ENCODE measurements around the gene EMP1. TPM values are rescaled to one million over a fixed set of nuclear protein-coding genes. Genes with fewer than 3 reads are reported as not detected.
"Not testable (repeated sequence)": the region's sequence is repeated elsewhere in the genome, so short reads cannot be mapped to it uniquely, and the experiment has no call there.

The EMP1 gene
- total RNA-seq, 1 experiment from 2014 or later = 193 TPM

- Mint-ChIP-seq H3K9me3 (ENCODE audit: unreplicated experiment) (no peaks in the 10 kb centered on the region), H3K36me3 (ENCODE audit: insufficient read depth, unreplicated experiment) (no peaks in the 10 kb centered on the region), H3K4me1 (ENCODE audit: insufficient read depth, unreplicated experiment) (peaks cover 6% of the 10 kb centered on the region), H3K4me3 (ENCODE audit: unreplicated experiment) (no peak overlapping the region), H3K27ac (ENCODE audit: low read depth, unreplicated experiment) (no peak overlapping the region), H3K27me3 (ENCODE audit: insufficient read depth, unreplicated experiment) (no peaks in the 10 kb centered on the region)
- no TSS peak for BruUV-seq (replicated peaks)
- CTCF ChIA-PET = interaction anchor here (0.6 to 5.3 kb wide), 32 partner anchors 10 to 911 kb away, joined by 3 to 42 read pairs (median 4); no protein-coding TSS in a partner anchor
- POLR2A ChIA-PET = no interaction called here
- TF ChIP-seq CTCF (IDR thresholded peaks at IDR 0.05; ENCODE audit: unreplicated experiment) = no peak
- no peak for DNase-seq (ENCODE audit: unreplicated experiment)
- intact Hi-C loops (cut with micrococcal nuclease) = loop anchor here (5.0 kb wide), 1 partner anchor 276 kb away; no protein-coding TSS in a partner anchor
These were observed 60.1 kb downstream of the EMP1 start for GRCh38 chr12:13256692-13257045.

- BruUV-seq (replicated peaks) = no TSS peak
- Mint-ChIP-seq H3K27ac (ENCODE audit: low read depth, unreplicated experiment) (no peak overlapping the region), H3K36me3 (ENCODE audit: insufficient read depth, unreplicated experiment) (no peaks in the 10 kb centered on the region), H3K9me3 (ENCODE audit: unreplicated experiment) (no peaks in the 10 kb centered on the region), H3K27me3 (ENCODE audit: insufficient read depth, unreplicated experiment) (no peaks in the 10 kb centered on the region), H3K4me1 (ENCODE audit: insufficient read depth, unreplicated experiment) (peaks cover 6% of the 10 kb centered on the region), H3K4me3 (ENCODE audit: unreplicated experiment) (no peak overlapping the region)
- intact Hi-C loops (cut with micrococcal nuclease) = loop anchor here (5.0 kb wide), 1 partner anchor 275 kb away; no protein-coding TSS in a partner anchor
- no peak for TF ChIP-seq CTCF (IDR thresholded peaks at IDR 0.05; ENCODE audit: unreplicated experiment)
- POLR2A ChIA-PET = interaction anchor here (0.7 kb wide), 1 partner anchor 202 kb away, joined by 3 read pairs; no protein-coding TSS in a partner anchor
- no peak for DNase-seq (ENCODE audit: unreplicated experiment)
- CTCF ChIA-PET = interaction anchor here (0.6 to 5.3 kb wide), 11 partner anchors 12 to 910 kb away, joined by 3 to 38 read pairs (median 4); no protein-coding TSS in a partner anchor
These were observed 60.9 kb downstream of the EMP1 start for GRCh38 chr12:13257356-13257875.

- Mint-ChIP-seq H3K36me3 (ENCODE audit: insufficient read depth, unreplicated experiment) (no peaks in the 10 kb centered on the region), H3K27me3 (ENCODE audit: insufficient read depth, unreplicated experiment) (no peaks in the 10 kb centered on the region), H3K4me3 (ENCODE audit: unreplicated experiment) (no peak overlapping the region), H3K9me3 (ENCODE audit: unreplicated experiment) (no peaks in the 10 kb centered on the region), H3K27ac (ENCODE audit: low read depth, unreplicated experiment) (no peak overlapping the region), H3K4me1 (ENCODE audit: insufficient read depth, unreplicated experiment) (peaks cover 6% of the 10 kb centered on the region)
- ChIA-PET CTCF (interaction anchor here (1.1 to 4.4 kb wide), 4 partner anchors 13 to 402 kb away, joined by 3 to 38 read pairs (median 20); no protein-coding TSS in a partner anchor), POLR2A (no interaction called here)
- no TSS peak for BruUV-seq (replicated peaks)
- no peak for TF ChIP-seq CTCF (IDR thresholded peaks at IDR 0.05; ENCODE audit: unreplicated experiment)
- no peak for DNase-seq (ENCODE audit: unreplicated experiment)
- intact Hi-C loops (cut with micrococcal nuclease) = loop anchor here (5.0 kb wide), 1 partner anchor 274 kb away; no protein-coding TSS in a partner anchor
These were observed 61.7 kb downstream of the EMP1 start for GRCh38 chr12:13258197-13258596.

GRCh38 chr12:13258717-13259119 is 62.2 kb downstream of the EMP1 start:
- Mint-ChIP-seq H3K27ac (ENCODE audit: low read depth, unreplicated experiment) (no peak overlapping the region), H3K36me3 (ENCODE audit: insufficient read depth, unreplicated experiment) (no peaks in the 10 kb centered on the region), H3K4me3 (ENCODE audit: unreplicated experiment) (no peak overlapping the region), H3K27me3 (ENCODE audit: insufficient read depth, unreplicated experiment) (no peaks in the 10 kb centered on the region), H3K9me3 (ENCODE audit: unreplicated experiment) (no peaks in the 10 kb centered on the region), H3K4me1 (ENCODE audit: insufficient read depth, unreplicated experiment) (peaks cover 6% of the 10 kb centered on the region)
- no peak for DNase-seq (ENCODE audit: unreplicated experiment)
- ChIA-PET POLR2A (no interaction called here), CTCF (interaction anchor here (1.7 kb wide), 1 partner anchor 18 kb away, joined by 6 read pairs; no protein-coding TSS in a partner anchor)
- intact Hi-C loops (cut with micrococcal nuclease) = loop anchor here (5.0 kb wide), 1 partner anchor 274 kb away; no protein-coding TSS in a partner anchor
- BruUV-seq (replicated peaks) = no TSS peak
- TF ChIP-seq CTCF (IDR thresholded peaks at IDR 0.05; ENCODE audit: unreplicated experiment) = no peak

GRCh38 chr12:13259625-13260024 is 63.1 kb downstream of the EMP1 start:
- H3K4me3 Mint-ChIP-seq (ENCODE audit: unreplicated experiment); POLR2A ChIA-PET; DNase-seq (ENCODE audit: unreplicated experiment); BruUV-seq (replicated peaks); H3K4me1 Mint-ChIP-seq (ENCODE audit: insufficient read depth, unreplicated experiment); H3K36me3 Mint-ChIP-seq (ENCODE audit: insufficient read depth, unreplicated experiment); H3K27me3 Mint-ChIP-seq (ENCODE audit: insufficient read depth, unreplicated experiment); H3K9me3 Mint-ChIP-seq (ENCODE audit: unreplicated experiment); H3K27ac Mint-ChIP-seq (ENCODE audit: low read depth, unreplicated experiment): not testable (repeated sequence)
- intact Hi-C loops (cut with micrococcal nuclease) = loop anchor here (5.0 kb wide), 1 partner anchor 273 kb away; no protein-coding TSS in a partner anchor
- CTCF ChIA-PET = interaction anchor here (0.6 to 1.7 kb wide), 4 partner anchors 17 to 249 kb away, joined by 3 to 6 read pairs (median 4); no protein-coding TSS in a partner anchor

- BruUV-seq (replicated peaks); H3K36me3 Mint-ChIP-seq (ENCODE audit: insufficient read depth, unreplicated experiment); POLR2A ChIA-PET; H3K9me3 Mint-ChIP-seq (ENCODE audit: unreplicated experiment); H3K4me1 Mint-ChIP-seq (ENCODE audit: insufficient read depth, unreplicated experiment); H3K27ac Mint-ChIP-seq (ENCODE audit: low read depth, unreplicated experiment); intact Hi-C loops (cut with micrococcal nuclease); H3K4me3 Mint-ChIP-seq (ENCODE audit: unreplicated experiment); DNase-seq (ENCODE audit: unreplicated experiment): not testable (repeated sequence)
- CTCF ChIA-PET = interaction anchor here (1.0 to 2.6 kb wide), 2 partner anchors 12 to 900 kb away, joined by 3 to 10 read pairs; no protein-coding TSS in a partner anchor
- H3K27me3 Mint-ChIP-seq (ENCODE audit: insufficient read depth, unreplicated experiment) = peaks cover 31% of the 10 kb centered on the region
These were observed 71.3 kb downstream of the EMP1 start for GRCh38 chr12:13267826-13268225.
